ENCODE results near the gene CCDC13.

DNA sequence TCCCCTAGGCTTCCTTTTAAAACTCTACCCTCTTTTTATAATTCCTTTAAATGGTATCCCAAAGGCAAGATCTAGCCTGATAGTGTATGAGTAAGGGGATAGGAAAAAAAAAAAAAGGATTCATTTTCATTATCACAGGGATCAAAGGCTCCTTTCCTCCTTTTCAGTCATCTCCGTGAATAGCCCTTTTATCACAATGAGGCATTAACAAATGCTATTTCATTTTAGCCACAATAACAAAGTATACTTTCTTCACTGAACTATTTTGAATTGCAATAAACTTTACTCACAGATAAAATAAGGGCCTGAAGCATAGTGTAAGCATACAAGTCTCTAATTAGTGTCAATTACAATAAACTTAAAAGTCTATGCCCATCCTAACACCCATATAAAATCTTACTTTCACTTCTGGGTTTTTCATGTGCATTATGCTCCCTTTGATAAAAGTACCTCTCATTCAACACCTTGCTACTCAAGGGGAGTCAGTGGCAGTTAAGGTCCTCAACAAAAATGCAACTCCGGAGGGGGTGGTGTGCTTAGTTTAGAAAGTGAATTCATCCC is 22.6 kb upstream of the CCDC13 start:
- TF ChIP-seq CTCF (IDR thresholded peaks at IDR 0.05), result no peak
- TF ChIP-seq POLR2A (IDR thresholded peaks at IDR 0.05), result no peak
